KMS-11 (cell line): ENCODE results near the gene MACROD2.

Experiments
- H2AFZ ChIP-seq: fragments of 200-600 bp; sonication (generic); 2 replicates; pipeline ENCODE4 v1.6.1; 2016; ENCODE audit warnings: antibody characterized with exemption, mixed run types, low read depth
- H3K27ac ChIP-seq: fragments of 200-600 bp; sonication (generic); 2 replicates; pipeline ENCODE4 v1.6.1; 2016; ENCODE audit warnings: mild to moderate bottlenecking, mixed run types
- H3K27me3 ChIP-seq: fragments of 200-600 bp; sonication (generic); 2 replicates; pipeline ENCODE4 v1.6.1; 2017; ENCODE audit warnings: mild to moderate bottlenecking, low read depth, mixed run types, moderate library complexity; ENCODE audit not compliant: insufficient read depth
- H3K36me3 ChIP-seq: fragments of 200-600 bp; sonication (generic); 2 replicates; pipeline ENCODE4 v1.6.1; 2017; ENCODE audit warnings: mild to moderate bottlenecking, mixed run types; ENCODE audit not compliant: insufficient read depth
- H3K4me1 ChIP-seq: fragments of 200-600 bp; sonication (generic); 2 replicates; pipeline ENCODE4 v1.6.1; 2016; ENCODE audit warnings: mild to moderate bottlenecking, low read depth, mixed run types; ENCODE audit not compliant: poor library complexity, severe bottlenecking
- H3K4me2 ChIP-seq: fragments of 200-600 bp; sonication (generic); 2 replicates; pipeline ENCODE4 v1.7.0; 2016; ENCODE audit warnings: mild to moderate bottlenecking, mixed run types
- H3K4me3 ChIP-seq: fragments of 200-600 bp; sonication (generic); IDR thresholded peaks from 2 replicates; pipeline ENCODE4 v1.6.1; 2017; ENCODE audit warnings: low read depth, low read length, mixed read lengths; ENCODE audit not compliant: insufficient read depth
- H3K79me2 ChIP-seq: fragments of 200-600 bp; sonication (generic); 2 replicates; pipeline ENCODE4 v1.6.1; 2016; ENCODE audit warnings: low read depth, mixed run types; ENCODE audit not compliant: insufficient read depth
- H3K9ac ChIP-seq: fragments of 200-600 bp; sonication (generic); 2 replicates; pipeline ENCODE4 v1.6.1; 2016; ENCODE audit warnings: mild to moderate bottlenecking, mixed run types
- H4K20me1 ChIP-seq: fragments of 200-600 bp; sonication (generic); 2 replicates; pipeline ENCODE4 v1.6.1; 2016; ENCODE audit warnings: mild to moderate bottlenecking, mixed run types; ENCODE audit not compliant: insufficient read depth
- TF ChIP-seq, protein P1 (sequence below): fragments of 200-600 bp; sonication (generic); conservative IDR thresholded peaks from 2 replicates; pipeline ENCODE4 v1.6.1; 2017; ENCODE audit warnings: low read depth, mild to moderate bottlenecking, antibody characterized with exemption, low read length, moderate library complexity, mixed read lengths

MACROD2 gene

DNA sequence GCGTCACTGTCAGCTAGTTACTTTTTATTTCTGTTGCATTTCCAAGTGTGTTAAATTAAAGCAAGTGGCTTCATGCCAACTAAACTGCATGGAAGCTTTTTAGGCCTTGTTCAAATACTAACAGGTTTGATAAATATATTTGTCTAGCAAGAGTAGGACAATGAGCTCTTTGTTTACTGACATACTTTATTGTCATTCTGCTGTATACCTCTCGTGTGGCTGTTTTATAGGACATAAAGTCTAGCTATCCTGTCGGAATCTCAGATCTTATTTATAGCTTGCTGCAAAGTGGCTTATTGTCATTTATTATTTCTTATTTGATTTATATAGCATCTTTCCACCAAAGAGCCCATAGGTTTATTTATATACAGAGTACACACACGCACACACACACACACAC lies 1866.9 kb downstream of the MACROD2 start:
- TF ChIP-seq, protein P1, sequence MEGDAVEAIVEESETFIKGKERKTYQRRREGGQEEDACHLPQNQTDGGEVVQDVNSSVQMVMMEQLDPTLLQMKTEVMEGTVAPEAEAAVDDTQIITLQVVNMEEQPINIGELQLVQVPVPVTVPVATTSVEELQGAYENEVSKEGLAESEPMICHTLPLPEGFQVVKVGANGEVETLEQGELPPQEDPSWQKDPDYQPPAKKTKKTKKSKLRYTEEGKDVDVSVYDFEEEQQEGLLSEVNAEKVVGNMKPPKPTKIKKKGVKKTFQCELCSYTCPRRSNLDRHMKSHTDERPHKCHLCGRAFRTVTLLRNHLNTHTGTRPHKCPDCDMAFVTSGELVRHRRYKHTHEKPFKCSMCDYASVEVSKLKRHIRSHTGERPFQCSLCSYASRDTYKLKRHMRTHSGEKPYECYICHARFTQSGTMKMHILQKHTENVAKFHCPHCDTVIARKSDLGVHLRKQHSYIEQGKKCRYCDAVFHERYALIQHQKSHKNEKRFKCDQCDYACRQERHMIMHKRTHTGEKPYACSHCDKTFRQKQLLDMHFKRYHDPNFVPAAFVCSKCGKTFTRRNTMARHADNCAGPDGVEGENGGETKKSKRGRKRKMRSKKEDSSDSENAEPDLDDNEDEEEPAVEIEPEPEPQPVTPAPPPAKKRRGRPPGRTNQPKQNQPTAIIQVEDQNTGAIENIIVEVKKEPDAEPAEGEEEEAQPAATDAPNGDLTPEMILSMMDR: no peak
- no peak overlapping the region for H2AFZ ChIP-seq
- H3K79me2 ChIP-seq: no peaks in the 10 kb centered on the region

DNA sequence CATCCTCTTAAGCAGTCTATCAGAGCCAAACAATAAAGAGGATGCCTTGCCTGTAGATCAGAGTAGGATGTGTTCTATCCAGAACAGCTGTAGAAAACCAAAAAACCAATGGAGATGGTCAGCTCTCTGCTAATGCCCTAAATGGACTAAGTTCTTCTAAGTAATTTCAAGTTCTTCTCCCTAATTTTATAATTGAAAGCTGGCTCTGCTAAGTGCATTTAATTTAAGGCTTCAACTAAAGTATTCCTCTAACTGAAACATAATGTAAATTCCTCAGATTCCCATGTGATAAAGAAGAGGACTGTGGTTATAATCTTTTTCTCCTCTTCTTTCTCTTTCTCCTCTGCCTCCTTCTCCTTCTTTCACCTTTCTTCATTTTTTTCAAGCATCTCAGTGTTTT lies 1868.4 kb downstream of the MACROD2 start:
- H2AFZ ChIP-seq: no peak overlapping the region
- TF ChIP-seq, protein P1: no peak
- no peak overlapping the region for H3K9ac ChIP-seq
- H3K27ac ChIP-seq: no peak overlapping the region
- H3K4me2 ChIP-seq: no peak overlapping the region
- H3K4me3 ChIP-seq: no peak overlapping the region
- H4K20me1 ChIP-seq: no peaks in the 10 kb centered on the region
- no peaks in the 10 kb centered on the region for H3K36me3 ChIP-seq
- H3K79me2 ChIP-seq: no peaks in the 10 kb centered on the region
- no peaks in the 10 kb centered on the region for H3K27me3 ChIP-seq
- no peaks in the 10 kb centered on the region for H3K4me1 ChIP-seq

More for the DNA sequence above, 1866.9 kb downstream of the MACROD2 start:
- no peaks in the 10 kb centered on the region for H4K20me1 ChIP-seq
- no peak overlapping the region for H3K4me2 ChIP-seq
- no peaks in the 10 kb centered on the region for H3K4me1 ChIP-seq
- no peaks in the 10 kb centered on the region for H3K36me3 ChIP-seq
- H3K27ac ChIP-seq: no peak overlapping the region
- H3K4me3 ChIP-seq: no peak overlapping the region
- H3K27me3 ChIP-seq: no peaks in the 10 kb centered on the region
- no peak overlapping the region for H3K9ac ChIP-seq

DNA sequence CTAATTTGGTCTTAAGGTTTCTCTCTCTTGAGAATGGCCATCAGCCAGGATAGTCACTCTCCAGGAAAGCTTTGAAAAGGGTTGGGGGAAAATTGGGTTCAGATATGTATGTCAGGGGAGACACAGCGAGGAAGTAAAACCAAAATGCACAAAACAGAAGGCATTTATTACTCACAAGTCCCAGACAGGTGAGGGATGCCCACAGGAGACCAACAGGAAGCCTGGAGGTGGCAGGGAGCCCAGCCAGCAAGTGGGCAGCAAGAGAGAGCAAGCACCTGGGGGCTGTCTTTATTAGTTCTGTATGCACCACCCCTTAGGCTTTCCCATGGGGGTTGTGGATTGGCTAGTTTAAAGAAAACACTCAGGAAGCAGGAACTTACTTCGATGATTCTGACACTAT lies 1870.2 kb downstream of the MACROD2 start:
- H3K9ac ChIP-seq: no peak overlapping the region
- no peaks in the 10 kb centered on the region for H3K4me1 ChIP-seq
- TF ChIP-seq, protein P1: no peak
- no peaks in the 10 kb centered on the region for H4K20me1 ChIP-seq
- H2AFZ ChIP-seq: no peak overlapping the region
- no peaks in the 10 kb centered on the region for H3K27me3 ChIP-seq
- no peaks in the 10 kb centered on the region for H3K36me3 ChIP-seq
- H3K4me2 ChIP-seq: no peak overlapping the region
- no peak overlapping the region for H3K27ac ChIP-seq
- no peak overlapping the region for H3K4me3 ChIP-seq
- H3K79me2 ChIP-seq: no peaks in the 10 kb centered on the region

DNA sequence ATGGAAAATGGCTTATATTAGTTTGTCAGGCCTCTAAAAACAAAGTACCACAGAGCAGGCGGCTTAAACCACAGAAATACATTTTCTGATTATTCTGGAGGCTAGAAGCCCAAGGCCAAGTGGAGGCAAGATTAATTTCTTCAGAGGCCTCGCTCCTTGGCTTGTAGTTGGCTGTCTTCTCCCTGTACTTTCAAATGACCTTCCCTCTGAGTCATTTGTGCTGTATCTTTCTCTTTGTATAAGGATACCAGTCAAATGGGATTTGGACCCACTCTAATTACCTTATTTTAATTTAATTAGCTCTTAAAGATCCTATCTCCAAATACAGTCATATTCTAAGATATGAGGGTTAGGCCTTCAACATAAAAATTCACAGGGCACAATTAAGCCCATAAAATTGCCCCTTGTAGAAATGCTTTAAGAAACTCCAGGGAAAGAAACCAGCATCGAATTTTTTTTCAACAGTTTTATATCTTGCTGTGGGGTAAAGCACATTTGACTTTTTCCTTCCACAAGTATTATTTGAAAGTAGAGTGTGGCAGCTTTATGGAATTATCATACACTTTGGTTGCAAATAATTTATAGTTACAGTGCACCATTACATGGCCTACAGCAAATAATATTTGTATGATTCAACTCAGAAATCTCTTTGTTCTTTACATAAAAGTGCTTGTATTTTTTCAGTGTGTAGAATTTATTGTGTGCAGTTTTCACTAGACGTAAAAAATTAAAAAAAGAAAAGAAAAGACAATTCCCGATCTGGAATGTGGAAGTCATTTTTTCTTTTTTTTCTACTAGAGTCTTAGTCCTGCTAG lies 1871.8 kb downstream of the MACROD2 start:
- no peak overlapping the region for H3K4me3 ChIP-seq
- no peak overlapping the region for H3K9ac ChIP-seq
- no peaks in the 10 kb centered on the region for H4K20me1 ChIP-seq
- H2AFZ ChIP-seq: no peak overlapping the region
- no peak overlapping the region for H3K4me2 ChIP-seq
- no peaks in the 10 kb centered on the region for H3K4me1 ChIP-seq
- no peaks in the 10 kb centered on the region for H3K79me2 ChIP-seq
- no peaks in the 10 kb centered on the region for H3K36me3 ChIP-seq
- no peak overlapping the region for H3K27ac ChIP-seq
- no peaks in the 10 kb centered on the region for H3K27me3 ChIP-seq
- TF ChIP-seq, protein P1: no peak
